Fibroblast of skin of right quadriceps (primary cell): ENCODE results near the gene CCDC28A.

Experiments
- DNase-seq: peaks from one replicate; pipeline ENCODE4 v3.0.0-alpha.2; 2013

CCDC28A gene

GRCh38 chr6:138796771-138797170, 23.2 kb downstream of the CCDC28A start:
- no peak for DNase-seq

GRCh38 chr6:138797806-138798446, 24.4 kb downstream of the CCDC28A start:
- no peak for DNase-seq

DNA sequence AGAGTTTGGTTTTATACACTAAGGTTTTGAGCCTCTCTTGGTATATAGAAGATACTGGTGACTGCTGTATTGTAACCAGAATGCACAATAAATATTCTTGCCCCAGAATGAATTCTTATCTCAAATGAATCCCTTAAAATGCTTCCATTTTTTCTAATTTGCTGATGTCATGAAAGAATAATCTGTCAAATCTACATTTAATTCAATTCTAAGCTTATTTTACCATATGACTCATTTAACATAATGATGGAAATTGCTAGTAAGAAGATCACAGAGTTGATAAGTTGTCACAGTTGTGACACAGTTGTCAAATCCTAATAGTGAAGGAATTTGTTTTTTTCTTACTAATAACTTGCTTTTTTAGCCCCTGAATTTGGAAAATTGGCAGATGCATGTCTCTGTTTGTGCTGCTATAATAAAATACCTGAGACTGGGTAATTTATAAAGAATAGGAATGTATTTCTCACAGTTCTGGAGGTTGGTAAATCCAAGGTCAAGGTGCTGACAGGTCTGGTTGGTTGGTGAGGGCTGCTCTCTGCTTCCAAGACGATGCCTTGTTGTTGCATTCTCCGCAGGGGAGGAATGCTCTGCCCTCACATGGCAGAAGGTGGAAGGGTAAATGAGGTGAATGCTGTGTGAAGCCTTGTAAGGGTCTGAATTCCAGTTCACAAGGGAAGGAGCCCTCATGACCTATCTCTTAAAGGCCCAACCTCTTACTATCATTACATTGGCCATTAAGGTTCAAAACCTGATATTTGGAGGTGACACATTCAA, 27.0 kb downstream of the CCDC28A start:
- no peak for DNase-seq

GRCh38 chr6:138803331-138803730, 29.8 kb downstream of the CCDC28A start:
- no peak for DNase-seq

- peak; percentile 41 for DNase-seq
These were observed 30.3 kb downstream of the CCDC28A start for GRCh38 chr6:138803861-138804260.

DNA sequence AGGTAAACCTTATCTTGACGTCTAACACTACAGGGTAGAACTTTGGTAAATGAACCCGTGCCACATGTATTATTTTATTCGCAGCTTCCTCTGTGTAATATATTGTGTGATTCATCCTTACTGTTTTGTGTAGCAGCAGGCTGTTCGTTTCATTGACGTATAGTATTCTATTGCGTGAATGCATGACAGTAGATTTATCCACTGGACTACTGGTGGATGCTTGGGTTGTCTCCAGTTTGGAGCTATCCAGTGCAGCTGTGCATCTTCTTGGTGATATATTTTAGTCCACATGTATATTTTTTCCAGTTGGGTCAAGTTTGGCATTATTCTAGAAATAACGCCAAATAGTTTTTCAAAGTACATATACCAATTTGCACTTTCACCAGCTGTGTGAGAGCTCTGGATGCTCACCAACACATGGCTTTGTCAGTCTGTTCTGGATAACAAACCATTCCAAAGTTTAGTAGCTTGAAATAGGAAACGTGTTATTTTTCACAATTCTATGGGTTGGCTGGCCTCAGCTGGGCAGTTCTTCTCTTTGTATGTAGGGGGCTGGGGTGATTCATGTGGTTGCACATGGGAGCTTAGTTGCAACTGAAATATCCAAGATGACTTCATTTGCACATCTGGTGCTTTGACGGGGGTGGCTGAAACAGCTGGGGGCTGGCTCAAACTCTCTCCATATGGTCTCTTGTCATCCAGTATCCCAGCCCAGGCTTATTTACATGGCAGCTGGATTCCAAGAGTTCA, 31.6 kb downstream of the CCDC28A start:
- peak; percentile 74 for DNase-seq

- no peak for DNase-seq
These were observed 33.3 kb downstream of the CCDC28A start for GRCh38 chr6:138806889-138807288.

GRCh38 chr6:138809677-138810076, 36.1 kb downstream of the CCDC28A start:
- no peak for DNase-seq

DNA sequence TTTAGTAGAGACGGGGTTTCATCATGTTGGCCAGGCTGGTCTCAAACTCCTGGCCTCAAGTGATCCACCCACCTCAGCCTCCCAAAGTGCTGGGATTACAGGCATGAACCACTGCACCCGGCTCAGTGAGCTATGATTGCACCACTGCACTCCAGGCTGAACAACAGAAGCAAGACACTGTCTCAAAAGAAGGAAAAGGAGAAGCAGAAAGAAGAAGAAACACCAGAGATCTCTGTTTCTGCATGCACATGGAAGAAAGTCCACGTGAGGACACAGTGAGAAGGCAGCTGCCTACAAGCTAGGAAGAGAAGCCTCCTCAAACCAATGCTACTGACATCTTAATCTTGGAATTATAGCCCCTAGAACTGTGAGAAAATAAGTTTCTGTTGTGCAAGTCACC, 38.3 kb downstream of the CCDC28A start:
- DNase-seq = no peak

DNA sequence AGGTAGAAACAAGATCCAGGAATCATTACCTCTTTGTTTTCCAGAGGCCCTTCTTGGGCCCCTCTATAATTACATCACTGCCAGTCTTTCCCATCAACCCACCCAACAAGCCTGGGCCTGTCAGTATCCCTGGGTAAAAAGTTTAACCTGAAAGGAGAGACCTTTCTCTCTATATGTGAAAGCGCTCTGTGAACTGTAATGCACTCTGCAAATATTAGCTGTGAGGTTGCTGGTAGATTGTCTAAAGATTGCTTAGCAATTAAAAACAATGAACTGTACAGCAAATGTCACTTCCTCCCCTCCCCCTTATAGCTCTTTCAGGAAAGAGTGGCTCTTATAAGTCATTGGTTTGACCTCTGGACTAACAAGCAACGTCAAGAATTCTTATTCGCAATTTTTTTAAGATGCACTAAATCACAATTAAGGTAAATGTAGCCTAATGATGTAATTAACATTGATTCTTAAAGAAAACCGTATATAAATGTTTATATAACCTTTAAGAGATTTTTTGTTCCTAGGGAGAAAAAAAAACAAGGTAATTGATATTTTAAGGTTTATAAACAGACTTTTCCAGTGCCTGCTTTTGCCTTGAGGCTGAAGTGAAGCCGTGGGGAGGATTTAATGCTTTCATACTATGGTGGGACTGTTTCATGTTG, 40.7 kb downstream of the CCDC28A start:
- no peak for DNase-seq

DNA sequence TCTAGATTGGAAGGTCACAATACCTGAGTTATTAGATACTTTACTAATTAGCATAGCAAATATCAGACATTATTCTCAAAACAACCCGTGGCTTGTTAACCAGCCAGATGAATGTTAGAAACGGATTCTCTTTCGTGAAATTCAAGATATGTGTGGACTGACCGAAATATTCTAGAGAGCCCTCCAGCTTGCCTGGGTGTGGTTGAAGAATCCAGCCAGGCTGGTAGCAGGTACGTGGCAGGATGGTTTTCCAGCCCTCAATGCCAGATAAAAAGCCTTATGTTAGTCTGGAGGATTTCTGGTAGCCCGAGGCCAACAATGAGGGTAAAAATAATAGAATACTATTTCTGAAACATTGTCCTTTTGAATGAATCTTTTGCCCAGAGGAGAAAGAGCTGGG, 41.7 kb downstream of the CCDC28A start:
- DNase-seq = no peak

GRCh38 chr6:138815797-138816528, 42.4 kb downstream of the CCDC28A start:
- peak; percentile 70 for DNase-seq

- peak; percentile 74 for DNase-seq
These were observed 44.2 kb downstream of the CCDC28A start for GRCh38 chr6:138817799-138818198.

GRCh38 chr6:138818496-138819194, 45.1 kb downstream of the CCDC28A start:
- DNase-seq = no peak

GRCh38 chr6:138821519-138821918, 48.0 kb downstream of the CCDC28A start:
- DNase-seq = no peak

DNA sequence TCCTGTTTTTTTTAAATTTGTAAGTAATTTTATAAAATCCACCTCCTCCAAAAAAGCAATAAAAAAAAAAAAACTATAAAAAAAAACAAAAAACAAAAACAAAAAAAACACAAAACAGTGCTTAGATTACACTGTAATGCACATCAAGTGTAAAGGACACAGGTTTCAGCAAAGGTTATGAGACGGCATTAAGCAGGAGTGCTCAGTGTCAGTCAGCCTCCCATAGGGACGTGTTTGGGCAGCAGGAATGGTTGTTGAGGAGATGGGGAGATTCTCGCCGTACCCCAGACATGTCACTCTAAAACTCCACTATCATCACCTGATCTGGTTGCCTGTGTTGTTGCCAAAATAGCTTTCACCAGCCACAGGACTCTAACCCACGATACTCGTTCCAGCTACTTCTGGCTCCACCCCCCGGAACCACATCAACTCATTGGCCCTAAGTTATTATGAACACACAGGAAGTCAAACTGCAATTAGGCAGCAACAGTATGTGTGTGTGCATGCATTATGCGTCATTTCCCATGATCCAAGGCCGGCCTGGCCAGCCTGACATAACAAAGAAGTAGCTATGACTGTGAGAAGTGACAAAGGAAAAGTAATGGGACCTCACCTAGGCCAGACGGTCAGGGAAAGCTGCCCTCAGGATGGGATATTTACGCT, 51.0 kb downstream of the CCDC28A start:
- DNase-seq = no peak

DNA sequence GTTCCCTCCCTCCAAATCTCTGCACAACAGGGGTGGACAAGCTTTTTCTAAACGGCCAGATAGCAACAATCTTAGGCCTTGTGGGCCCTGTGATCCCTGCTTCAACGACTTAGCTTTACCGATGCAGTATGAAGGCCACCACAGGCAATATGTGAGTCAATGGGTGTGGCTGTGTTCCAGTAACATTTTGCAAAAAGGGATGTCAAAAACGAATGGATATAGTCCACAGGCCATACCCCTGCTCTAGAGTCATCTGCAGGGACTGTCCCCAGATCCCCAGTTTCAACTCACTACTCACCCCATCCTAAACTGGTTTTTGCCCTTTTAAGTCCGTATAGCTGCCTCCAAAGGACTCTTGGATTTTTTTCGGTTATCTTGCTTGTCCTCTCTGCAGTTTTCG, 56.7 kb downstream of the CCDC28A start:
- DNase-seq = no peak

- no peak for DNase-seq
These were observed 58.6 kb downstream of the CCDC28A start for GRCh38 chr6:138832182-138832581.

GRCh38 chr6:138833816-138834539, 60.4 kb downstream of the CCDC28A start:
- DNase-seq = no peak

- DNase-seq = no peak
These were observed 63.7 kb downstream of the CCDC28A start for GRCh38 chr6:138837246-138837645.
